GM21515 (cell line): ENCODE data around the gene BRI3.

ENCODE experiments used
- ATAC-seq: cut with Tn5 transposase; IDR thresholded peaks from one replicate; pipeline ENCODE4 v1.9.1; 2021; ENCODE audit not compliant: unreplicated experiment

Gene BRI3

DNA sequence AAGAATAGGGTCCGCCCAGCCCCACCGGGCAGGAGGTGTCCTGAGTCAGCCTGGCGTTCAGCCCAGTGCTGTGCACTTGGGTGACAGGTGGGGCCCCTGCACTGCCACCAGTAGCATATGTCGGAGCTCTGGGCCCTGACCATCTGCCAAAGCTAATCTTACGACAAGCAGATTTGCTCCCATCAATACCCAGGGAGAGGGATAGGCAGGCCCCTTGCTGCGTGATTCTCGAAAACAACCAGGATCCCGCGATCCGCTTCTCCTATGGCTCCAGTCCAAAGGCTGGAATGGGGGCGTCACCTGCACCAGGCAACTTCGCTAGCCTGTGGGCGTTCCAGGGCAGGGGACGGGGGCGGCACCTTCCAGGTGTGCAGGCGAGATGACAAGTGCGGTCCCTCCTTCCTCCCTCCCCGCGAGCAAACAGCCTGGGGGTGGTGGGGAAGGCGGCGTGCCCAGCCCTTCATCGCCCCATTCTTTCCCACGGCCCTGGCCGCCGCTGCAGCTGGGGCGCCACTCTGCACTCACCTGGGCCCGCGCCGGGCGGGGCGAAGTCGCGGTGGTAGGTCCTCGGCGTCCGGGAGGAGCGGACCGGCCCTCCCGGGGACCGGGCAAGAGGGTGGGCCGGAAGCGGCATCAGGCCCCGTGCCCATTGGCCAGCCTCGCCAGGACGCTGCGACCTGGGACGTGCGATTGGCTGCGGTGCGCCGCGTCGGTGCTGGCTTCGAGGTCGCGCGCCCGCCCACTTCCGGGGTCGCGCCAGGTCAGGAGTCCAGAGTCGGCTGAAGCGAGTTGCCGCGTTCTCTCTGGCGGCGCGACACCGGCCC is 29.7 kb upstream of the BRI3 start, which contains the start of gene TECPR1:
Gene TECPR1, minus strand, starts transcription at position 632 of the 824 bp plus-strand sequence. CDS start 6,086 bp downstream, outside the sequence.
- ATAC-seq = peak; percentile 95

DNA sequence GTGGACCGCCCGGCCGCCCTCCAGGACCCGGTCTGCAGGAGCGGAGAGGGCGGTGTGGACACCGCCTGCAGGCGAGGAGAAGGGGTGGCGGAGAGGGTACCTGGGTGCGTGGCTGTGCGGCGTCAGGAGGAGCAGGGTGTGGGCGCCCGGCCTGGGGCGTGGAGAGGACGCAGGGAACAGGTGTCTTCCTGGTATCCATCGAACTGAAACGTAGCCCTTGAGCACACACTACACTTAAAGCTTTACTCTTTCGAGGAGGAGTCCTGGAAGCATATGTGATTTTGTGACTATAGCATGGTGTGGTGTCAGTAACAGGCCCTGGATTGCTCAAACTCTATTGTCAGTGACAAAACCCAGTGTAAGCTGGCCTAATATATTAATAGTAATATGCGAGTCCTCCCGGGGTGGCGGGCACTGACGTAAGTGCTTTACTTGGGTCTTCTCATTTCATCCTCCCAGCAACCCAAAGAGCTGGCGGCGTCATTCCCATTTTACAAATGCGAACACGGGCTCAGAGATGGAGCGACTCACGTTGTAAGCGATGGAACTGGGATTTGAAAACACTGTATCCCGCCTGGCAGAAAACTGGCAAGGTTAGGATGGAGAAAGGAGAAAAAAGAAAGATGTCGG is 28.9 kb upstream of the BRI3 start:
- no peak for ATAC-seq

DNA sequence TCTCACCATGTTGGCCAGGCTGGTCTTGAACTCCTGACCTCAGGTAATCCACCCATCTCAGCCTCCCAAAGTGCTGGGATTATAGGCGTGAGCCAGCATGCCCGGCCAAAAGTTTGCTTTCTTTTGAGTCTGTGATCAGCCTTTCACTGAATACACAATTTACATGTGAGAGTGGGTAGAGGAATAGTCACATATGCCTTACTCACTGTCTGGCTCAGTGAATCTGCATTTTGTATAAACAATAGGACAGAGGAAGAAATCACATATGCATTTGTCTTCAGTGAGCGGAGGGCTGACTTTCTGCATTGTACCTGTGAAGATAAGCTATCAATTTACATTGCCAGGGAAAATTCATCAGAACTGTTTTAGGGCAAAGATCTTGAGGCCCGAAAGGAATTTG is 27.0 kb upstream of the BRI3 start:
- ATAC-seq = no peak

DNA sequence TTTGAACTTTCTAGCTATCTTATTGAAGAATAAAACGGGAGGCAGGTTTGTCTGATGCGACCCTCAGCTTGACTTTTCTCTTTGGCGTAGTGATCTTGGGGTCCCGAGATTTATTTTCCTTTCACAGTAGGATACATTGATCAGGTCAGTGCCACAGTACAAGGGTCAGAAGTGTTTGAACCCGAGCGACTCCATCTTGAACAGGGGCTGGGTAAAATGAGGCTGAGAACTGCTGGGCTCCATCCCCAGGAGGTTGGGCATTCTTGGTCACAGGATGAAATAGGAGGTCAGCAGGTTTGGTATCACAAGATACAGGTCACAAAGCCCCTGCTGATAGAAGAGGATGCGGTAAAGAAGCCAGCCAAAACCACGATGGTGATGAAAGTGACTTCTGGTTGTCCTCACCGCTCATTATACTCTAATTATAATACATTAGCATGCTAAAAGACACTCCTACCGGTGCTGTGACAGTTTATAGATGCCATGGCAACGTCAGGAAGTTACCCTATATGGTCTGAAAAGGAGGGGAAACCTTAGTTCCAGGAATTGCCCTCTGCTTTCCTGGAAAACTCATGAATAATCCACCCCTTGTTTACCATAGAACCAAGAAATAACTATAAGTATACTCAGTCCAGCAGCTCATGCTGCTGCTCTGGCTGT is 26.4 kb upstream of the BRI3 start:
- no peak for ATAC-seq

DNA sequence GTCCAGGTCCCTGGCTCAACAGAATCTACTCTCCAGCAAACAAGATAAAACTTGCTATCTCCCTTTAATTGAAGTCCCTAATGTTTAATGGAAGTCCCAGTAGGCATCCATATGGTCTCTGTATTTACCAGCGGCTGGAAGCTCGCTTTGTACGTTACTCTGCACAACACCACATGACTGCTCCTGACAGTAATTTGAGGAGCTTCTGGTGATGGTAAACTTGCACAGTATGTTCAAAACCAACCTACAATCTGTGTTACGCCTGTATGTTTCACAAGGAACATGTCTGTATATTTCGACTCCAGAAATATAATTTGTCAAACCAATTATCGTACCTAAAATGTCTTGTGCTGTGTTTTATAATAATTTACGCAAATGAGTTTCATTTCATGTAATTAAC is 25.1 kb upstream of the BRI3 start:
- ATAC-seq = no peak

DNA sequence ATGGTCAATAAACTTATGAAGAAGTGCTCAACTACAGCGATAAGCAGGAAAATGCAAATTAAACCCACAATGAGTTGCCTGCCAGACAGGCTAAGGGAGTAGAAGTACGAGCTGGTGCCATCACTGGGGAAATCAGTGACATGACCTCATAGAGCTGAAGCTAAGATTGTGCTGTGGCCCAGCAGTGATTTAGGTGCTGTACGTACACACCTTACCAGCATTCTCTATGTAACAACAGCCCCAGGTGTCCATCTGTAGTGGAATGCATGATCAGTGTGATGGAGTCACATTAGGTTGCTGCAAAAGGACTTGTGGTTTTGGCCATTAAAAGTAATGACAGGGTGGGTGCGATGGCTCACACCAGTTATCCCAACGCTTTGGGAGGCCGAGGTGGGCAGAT is 23.8 kb upstream of the BRI3 start:
- ATAC-seq = no peak

DNA sequence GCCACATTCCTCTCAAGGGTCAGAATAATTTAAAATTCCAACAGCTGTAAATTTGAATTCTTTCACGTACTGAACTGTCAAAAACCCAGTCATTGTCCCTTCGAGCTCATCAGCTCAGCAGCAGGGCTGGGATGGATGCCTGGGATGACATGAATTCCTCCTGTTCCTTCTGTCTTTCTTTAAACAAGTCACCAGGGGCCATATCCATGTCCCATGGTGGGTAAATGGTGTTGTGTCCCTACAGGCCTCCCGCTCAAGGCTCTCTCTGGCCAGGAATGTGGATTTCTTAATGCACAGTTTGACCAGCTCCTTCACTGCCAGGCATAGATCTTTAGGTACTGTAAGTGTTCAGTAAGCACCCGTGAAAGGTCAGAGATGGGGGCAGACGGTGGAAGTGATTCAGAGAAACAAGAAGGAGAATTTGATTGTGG is 15.6 kb upstream of the BRI3 start:
- no peak for ATAC-seq

DNA sequence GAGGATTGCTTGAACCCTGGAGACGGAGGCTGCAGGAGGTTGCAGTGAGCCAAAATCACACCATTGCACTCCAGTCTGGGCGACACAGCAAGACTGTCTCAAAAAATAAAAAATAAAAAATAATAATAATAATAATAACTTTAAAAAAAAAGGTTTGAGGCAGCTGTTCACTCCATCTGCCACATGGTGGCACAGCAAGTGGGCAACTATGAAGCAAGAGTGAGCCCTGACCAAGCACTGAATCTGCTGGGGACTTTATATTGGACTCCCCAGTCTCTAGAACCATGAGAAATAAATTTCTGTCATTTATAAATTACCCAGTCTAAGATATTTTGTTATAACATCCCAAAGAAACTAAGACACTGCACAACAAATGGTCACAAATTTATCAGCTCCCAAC is 14.6 kb upstream of the BRI3 start:
- ATAC-seq = no peak

DNA sequence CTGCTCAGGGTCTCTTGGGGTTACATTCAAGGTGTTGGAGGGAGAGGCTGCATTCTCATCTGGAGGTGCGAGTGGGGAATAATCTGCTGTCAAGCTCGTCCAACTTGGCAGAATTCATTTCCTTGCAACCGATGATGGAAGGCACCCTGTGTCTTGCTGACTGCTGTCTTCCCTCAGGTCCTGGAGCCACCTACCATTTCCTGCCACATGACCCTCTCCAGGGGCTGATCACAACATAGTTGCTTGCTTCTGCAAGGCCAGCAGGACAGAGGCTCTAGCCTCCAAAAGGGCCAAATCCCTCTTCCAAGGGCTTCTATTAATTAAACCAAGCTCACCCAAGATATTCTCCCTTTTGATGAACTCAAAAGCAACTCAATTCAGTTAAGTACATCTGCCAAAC is 14.2 kb upstream of the BRI3 start:
- no peak for ATAC-seq

DNA sequence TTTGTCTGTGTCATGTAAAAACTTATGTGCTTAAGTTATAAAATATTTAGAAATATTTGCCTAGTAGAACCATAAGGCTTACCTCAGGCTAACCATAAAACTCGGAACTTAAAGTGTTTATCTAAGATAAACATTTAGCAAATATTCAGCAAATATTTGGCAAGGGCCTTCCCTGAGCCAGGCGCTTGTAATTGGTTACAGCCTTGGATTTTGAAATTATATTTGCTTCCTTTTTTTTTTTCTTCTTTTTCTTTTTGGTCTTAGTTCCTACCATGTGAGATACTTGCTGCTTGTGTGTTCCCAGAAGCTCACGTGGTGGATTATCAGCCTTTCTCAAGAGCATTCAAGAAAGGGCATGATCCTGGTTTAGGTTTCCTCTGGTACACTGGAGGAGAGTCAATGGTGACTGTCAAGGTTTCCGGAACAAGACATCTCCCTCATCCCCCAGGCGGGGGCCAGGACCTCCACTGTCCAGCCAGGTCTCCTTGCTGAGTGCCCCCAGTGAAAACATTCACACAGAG is 5.2 kb upstream of the BRI3 start:
- ATAC-seq = no peak

DNA sequence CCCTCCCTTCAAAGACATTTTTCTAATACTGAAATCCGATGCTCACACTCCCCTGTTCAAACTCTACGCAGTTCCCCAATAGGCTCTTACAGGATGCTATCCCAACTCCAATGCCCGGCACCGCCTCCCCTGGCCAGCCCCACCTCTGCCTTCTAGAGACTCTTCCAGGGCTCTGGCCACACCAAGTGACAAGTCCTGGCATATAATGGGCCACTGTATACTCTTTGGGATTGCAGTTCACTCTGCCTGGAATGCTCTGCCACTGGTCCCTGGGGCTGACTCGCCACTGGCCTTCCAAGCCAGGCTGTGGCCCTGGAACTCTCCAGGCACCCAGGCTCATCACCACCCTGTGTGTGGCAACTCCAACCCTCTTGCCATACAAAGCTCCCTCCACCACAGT is 3.1 kb upstream of the BRI3 start:
- no peak for ATAC-seq

DNA sequence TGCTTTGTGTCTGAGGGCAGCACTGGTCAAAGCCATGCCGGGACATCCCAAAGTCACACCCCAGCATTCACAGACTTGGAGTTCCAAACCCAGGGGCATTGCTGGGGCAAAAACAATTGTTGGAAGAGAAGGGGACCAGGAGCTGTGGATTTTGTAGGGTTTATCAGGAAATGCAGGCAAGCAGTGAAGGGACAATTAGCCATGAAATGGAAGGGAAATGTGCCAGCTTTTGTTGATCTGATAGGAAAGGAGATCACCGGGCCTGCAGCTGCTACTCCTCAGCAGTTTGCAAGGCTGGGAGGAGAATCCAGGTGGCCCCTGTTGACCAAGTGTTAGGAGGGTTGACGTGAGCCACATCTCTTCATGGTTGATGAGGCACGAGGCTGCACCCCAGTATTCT is 2.5 kb upstream of the BRI3 start:
- ATAC-seq = no peak

DNA sequence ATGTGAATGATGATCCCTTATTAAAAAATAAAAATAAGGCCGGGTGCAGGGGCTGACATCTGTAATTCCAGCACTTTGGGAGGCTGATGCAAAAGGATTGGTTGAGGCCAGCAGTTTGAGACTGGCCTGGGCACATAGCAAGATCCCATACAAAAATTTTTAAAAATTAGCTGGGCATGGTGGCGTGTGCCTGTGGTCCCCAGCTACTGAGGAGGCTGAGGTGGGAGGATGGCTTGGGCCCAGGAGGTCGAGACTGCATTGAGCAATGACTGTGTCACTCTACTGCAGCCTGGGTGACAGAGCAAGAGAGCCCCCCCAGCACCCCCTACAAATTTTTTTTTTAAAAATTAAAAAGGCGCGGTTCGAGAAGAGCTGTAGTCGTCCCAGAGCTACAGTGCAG is 1.2 kb upstream of the BRI3 start:
- no peak for ATAC-seq

DNA sequence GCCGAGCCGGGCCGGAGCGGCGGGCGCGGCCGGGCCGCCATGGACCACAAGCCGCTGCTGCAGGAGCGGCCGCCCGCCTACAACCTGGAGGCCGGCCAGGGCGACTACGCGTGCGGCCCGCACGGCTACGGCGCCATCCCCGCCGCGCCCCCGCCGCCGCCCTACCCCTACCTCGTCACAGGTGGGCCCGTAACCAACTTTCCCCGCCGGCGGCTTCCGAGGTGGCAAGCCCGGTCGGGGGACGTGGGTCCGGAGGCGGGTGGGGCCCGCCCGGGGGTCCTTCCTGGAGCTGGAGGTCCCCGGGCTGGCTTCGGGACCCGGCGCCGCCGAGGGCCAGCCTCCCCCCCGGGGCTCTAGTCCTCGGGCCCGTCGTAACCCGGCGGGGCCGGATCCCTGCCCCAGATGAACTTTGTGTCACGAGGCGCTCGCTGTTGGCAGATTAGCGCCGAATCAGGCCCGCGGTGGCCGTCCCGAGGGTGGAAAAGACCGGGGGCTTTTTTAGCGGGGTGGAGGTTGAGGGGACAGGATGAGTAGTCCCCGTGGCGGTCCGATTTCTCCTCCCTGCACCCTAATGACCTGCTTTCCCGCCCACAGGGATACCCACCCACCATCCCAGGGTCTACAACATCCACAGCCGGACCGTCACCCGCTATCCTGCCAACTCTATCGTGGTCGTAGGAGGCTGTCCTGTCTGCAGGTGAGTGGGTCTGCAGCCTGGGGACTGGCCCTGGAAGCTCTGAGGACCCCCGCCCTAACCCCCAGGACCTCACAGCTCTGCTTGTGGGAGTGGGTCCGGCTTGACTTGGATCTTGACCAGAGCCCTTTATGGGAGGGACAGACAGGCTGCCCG is 496 bp downstream of the BRI3 start:
- peak; percentile 33 for ATAC-seq

DNA sequence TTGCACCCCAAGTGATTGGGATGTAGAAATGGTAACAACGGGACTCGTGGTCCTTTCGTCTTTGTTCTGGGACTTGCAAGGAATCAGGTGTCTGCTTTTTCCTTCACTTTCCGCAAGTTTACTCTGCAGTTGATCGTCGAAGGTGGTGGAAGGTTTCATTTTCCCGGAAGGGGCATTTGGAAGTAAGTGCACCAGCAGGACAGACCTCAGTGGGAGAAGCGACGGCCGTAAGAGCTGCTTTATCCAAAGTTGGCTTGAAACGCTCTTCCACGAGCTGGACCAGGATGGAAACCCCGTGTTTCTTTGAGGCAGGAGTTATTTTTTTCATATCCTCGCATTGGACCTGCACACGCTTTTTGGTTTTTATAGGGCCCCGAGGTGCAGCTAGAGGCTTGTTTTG is 1.2 kb downstream of the BRI3 start:
- no peak for ATAC-seq

DNA sequence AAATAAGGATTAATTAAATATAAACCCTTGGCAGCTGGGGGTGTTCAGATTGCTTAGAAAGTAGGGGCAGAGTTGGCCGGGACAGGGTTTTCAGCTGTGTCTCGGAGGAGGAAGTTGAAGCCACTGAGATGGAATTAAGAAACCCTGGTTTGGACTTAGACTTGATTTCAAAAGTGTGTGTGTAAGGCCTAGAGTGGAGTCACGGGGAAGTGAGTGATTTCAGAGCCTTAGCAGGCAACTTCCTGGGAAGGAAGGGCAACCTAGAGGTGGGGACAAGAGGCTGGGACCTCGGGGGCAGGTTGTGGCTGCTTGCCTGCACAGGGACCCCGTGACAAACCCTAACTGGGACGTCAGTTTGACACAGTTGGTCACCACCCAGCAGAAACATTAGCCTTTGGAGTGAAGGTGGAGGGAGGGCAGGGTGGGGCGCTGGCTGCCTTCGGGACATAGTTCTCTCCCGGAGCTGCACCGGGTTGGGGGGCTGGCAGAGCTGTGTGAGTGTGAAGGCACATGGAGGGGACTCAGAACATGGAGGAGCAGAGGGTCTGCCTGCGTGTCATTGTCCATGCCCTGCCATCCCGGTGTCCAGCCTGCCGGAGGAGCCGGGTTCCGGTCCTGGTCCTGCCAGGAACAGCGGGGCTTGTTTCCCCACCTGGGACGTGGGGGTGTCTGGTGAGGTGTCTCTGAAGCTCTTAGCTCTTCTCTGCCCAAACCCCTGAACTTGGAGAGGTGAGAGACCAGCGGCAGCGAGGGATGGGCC is 1.8 kb downstream of the BRI3 start:
- ATAC-seq = no peak

DNA sequence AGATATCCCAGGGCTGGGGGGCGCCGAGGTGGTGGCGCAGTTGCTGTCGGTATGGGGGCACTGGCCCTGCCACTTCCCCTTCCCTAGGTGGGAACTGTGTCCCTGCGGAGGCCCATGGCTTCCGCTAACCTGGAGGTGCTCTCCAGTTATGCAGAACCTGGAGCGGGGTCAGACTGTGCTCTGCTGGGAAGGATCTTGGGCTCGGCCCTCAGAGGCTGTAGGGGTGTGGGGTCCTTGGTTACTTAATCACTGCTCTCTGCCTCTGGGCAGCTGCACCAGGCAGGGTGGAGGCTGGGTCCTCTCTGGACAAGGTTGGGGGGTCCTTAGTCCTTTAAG is 2.4 kb downstream of the BRI3 start:
- ATAC-seq = no peak

DNA sequence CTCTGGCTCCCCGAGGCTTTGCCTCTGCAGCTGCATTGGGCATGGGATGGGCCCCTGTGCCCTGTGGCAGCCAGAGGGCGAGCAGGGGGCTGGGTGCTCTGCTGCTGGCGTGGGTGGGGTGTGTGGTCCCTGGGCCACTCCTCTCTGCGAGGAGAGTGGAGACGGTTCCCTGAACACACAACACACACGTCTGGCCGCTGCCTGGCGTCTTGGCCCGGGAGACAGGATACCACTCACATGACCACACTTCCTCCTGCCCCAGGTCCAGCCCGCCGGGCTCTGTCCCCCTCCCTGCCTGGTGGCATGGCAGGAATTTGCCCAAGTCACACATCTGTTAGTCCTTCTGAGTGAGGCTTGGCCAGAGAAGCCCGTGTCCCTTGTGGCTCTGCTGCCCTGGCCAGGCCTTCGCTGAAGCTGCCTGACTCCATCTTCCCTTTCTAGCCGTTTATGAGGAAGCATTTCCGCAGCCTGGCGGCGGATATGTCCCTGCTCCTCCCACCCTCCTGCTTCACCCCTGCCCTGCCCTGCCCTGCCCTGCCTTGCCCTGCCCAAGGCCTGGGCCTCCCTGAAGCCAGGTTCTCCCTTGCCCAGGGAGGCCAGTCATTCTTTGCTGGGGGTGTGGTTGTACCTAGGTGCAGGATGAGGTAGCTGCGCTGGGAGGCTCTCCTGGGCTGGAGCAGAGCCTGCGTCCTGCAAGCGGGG is 3.0 kb downstream of the BRI3 start:
- no peak for ATAC-seq

DNA sequence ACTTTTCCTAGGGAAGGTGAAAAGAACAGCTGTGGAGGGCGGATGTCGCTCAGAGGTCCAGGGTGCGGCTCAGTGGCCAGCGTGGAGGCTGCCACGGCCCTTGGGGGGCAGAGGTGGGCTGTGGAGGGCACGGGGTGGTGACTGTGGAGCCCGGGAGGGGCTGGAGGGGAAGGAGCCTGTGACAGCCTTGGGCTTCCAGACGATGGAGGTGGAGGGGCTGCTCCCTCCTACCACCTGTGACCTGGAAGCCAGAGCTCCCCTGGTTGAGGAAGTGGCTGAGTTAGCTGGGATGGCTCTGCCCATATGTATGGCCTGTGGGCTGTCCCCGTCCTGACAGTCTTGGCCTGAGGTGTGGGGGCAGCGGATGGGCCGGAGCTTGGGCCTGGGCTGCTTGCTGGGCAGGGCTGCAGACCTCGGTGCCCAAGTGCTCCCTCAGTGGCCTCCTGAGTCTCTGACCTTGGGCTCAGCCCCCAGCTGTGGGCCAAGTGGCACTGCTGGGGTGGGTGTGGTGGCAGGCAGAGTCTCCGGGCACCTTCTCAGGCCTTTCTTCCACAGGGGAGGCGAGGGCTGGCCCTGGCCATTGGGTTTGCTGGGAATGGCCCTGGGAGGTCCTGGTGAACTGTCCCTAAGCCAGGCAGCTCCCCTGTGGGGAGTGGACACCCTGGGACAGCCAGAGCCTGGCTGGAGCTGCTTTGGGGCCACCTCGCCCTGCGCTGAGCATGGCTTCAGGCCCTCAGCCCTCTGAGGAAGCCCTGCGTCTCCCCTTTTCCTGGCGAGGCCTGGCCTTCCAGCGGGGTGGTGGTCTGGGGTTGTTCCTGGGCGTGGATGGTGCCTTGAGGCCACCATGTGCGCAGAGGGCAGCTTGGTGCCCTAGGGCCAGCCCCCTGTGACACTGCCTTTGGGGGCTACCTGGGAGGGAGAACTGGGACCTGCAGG is 3.9 kb downstream of the BRI3 start:
- no peak for ATAC-seq
